IMR-90 (cell line): ENCODE data around the gene ABCA4. TPM values are rescaled to one million over a fixed set of nuclear protein-coding genes. Genes with fewer than 3 reads are reported as not detected.
A peak's percentile ranks its signal among the peaks of the same experiment; 100 is the strongest.

Source experiments
- ATAC-seq: fragments of 200-7000 bp; cut with Tn5 transposase; 2 replicates; pipeline ENCODE4 v1.9.1; 2020; ENCODE audit warnings: low read depth, mild to moderate bottlenecking, moderate library complexity
- BruUV-seq: library from RNA; stranded (reverse); fragments of 400-500 nt; replicated peaks from 2 replicates; lab custom pipeline; 2021; lab: Mats Ljungman, UMichigan
- CTCF ChIA-PET: fragments of 300-600 bp; formaldehyde crosslinking; extraction: SDS; loops from one replicate; lab custom pipeline; 2021; ENCODE audit warnings: antibody characterized with exemption; lab: Yijun Ruan, JAX
- POLR2A ChIA-PET: fragments of 300-600 bp; sonication (Branson Sonifier 250); formaldehyde crosslinking; loops from one replicate; lab custom pipeline; 2022; ENCODE audit warnings: antibody characterized with exemption; ENCODE audit not compliant: unreplicated experiment; lab: Charles Lee
- DNase-seq: peaks from one replicate; pipeline ENCODE4 v3.0.0; 2013
- H2AFZ ChIP-seq: replicated peaks from 2 replicates; pipeline ENCODE3; 2013; ENCODE audit warnings: low read length, mild to moderate bottlenecking; ENCODE audit not compliant: poor library complexity
- H2AK5ac ChIP-seq: 2 replicates; pipeline ENCODE4 v1.6.1; 2013; ENCODE audit warnings: low read depth, low read length, inconsistent platforms
- H2AK9ac ChIP-seq: replicated peaks from 2 replicates; pipeline ENCODE3; 2013; ENCODE audit warnings: mild to moderate bottlenecking, low read depth, low read length, moderate library complexity; ENCODE audit not compliant: poor library complexity
- H2BK120ac ChIP-seq: 2 replicates; pipeline ENCODE4 v1.6.1; 2013; ENCODE audit warnings: low read depth, low read length, inconsistent platforms
- H2BK15ac ChIP-seq: 3 replicates; pipeline ENCODE4 v1.6.1; 2013; ENCODE audit warnings: low read depth, low read length, inconsistent platforms
- H2BK20ac ChIP-seq: 2 replicates; pipeline ENCODE4 v1.6.1; 2013; ENCODE audit warnings: low read depth, mild to moderate bottlenecking, inconsistent platforms, low read length, moderate library complexity
- H2BK5ac ChIP-seq: 2 replicates; pipeline ENCODE4 v1.6.1; 2013; ENCODE audit warnings: mild to moderate bottlenecking, low read depth, low read length, inconsistent platforms; ENCODE audit not compliant: poor library complexity, severe bottlenecking
- H3K14ac ChIP-seq: replicated peaks from 2 replicates; pipeline ENCODE4 v1.6.1; 2013; ENCODE audit warnings: low read depth, low read length, inconsistent platforms
- H3K18ac ChIP-seq: 2 replicates; pipeline ENCODE4 v1.6.1; 2013; ENCODE audit warnings: low read depth, low read length, control low read depth
- H3K23ac ChIP-seq: 2 replicates; pipeline ENCODE4 v1.6.1; 2013; ENCODE audit warnings: low read depth, low read length, inconsistent platforms
- H3K27ac ChIP-seq: 2 replicates; pipeline ENCODE4 v1.5.1; 2013; ENCODE audit warnings: mild to moderate bottlenecking, control low read depth, low read length; ENCODE audit not compliant: insufficient read depth
- H3K27me3 ChIP-seq: 2 replicates; pipeline ENCODE4 v1.6.1; 2013; ENCODE audit warnings: low read length; ENCODE audit not compliant: control insufficient read depth, insufficient read depth
- H3K36me3 ChIP-seq: 2 replicates; pipeline ENCODE4 v1.6.1; 2013; ENCODE audit warnings: low read length, mixed read lengths; ENCODE audit not compliant: control insufficient read depth, insufficient read depth
- H3K4ac ChIP-seq: 2 replicates; pipeline ENCODE4 v1.6.1; 2013; ENCODE audit warnings: low read depth, low read length, inconsistent platforms
- H3K4me1 ChIP-seq: 2 replicates; pipeline ENCODE4 v1.6.1; 2013; ENCODE audit warnings: low read length, mixed read lengths; ENCODE audit not compliant: control insufficient read depth, insufficient read depth
- H3K4me2 ChIP-seq: 2 replicates; pipeline ENCODE4 v1.6.1; 2013; ENCODE audit warnings: low read depth, mild to moderate bottlenecking, control low read depth, low read length, moderate library complexity
- H3K4me3 ChIP-seq: 2 replicates; pipeline ENCODE4 v1.5.1; 2013; ENCODE audit warnings: low read depth, mild to moderate bottlenecking, control low read depth, low read length, moderate library complexity; ENCODE audit not compliant: insufficient read depth
- H3K56ac ChIP-seq: 2 replicates; pipeline ENCODE4 v1.6.1; 2013; ENCODE audit warnings: low read length, inconsistent platforms; ENCODE audit not compliant: insufficient read depth; ENCODE audit errors: extremely low read depth
- H3K79me1 ChIP-seq, 2 experiments: 2 replicates each; pipeline ENCODE4 v1.6.1; 2013; ENCODE audit warnings: low read length in 2 of 2, inconsistent platforms in 1 of 2, low read depth in 1 of 2
- H3K9ac ChIP-seq: 2 replicates; pipeline ENCODE4 v1.6.1; 2013; ENCODE audit warnings: low read depth, low read length, control low read depth
- H3K9me1 ChIP-seq: 2 replicates; pipeline ENCODE4 v1.6.1; 2013; ENCODE audit warnings: low read length, inconsistent platforms; ENCODE audit not compliant: insufficient read depth
- H3K9me3 ChIP-seq: 2 replicates; pipeline ENCODE4 v1.6.1; 2013; ENCODE audit warnings: low read length; ENCODE audit not compliant: control insufficient read depth, insufficient read depth
- H4K20me1 ChIP-seq: 2 replicates; pipeline ENCODE4 v1.6.1; 2013; ENCODE audit warnings: low read length, inconsistent platforms; ENCODE audit not compliant: insufficient read depth
- H4K5ac ChIP-seq: 2 replicates; pipeline ENCODE4 v1.6.1; 2013; ENCODE audit warnings: mild to moderate bottlenecking, low read depth, low read length, control low read depth
- H4K8ac ChIP-seq, 2 experiments: 2 replicates each; pipeline ENCODE4 v1.6.1; 2013; ENCODE audit warnings: low read depth in 2 of 2, low read length in 2 of 2, control low read depth in 1 of 2, inconsistent platforms in 1 of 2
- H4K91ac ChIP-seq: 2 replicates; pipeline ENCODE4 v1.6.1; 2013; ENCODE audit warnings: low read depth, low read length, inconsistent platforms; ENCODE audit not compliant: insufficient read depth
- BHLHE40 ChIP-seq: fragments of 150-350 bp; IDR thresholded peaks from 2 replicates; pipeline ENCODE4 v1.6.1; 2016; ENCODE audit warnings: mild to moderate bottlenecking, low read depth, low read length
- CEBPB ChIP-seq: IDR thresholded peaks from 2 replicates; pipeline ENCODE4 v1.6.1; 2012; ENCODE audit warnings: low read depth, low read length, improper control_type of control experiment
- CHD1 ChIP-seq: IDR thresholded peaks from 2 replicates; pipeline ENCODE4 v1.6.1; 2012; ENCODE audit warnings: low read depth, low read length, improper control_type of control experiment
- FOS ChIP-seq: fragments of 150-350 bp; IDR thresholded peaks from 2 replicates; pipeline ENCODE4 v1.6.1; 2016; ENCODE audit warnings: low read depth, low read length
- MAFK ChIP-seq: IDR thresholded peaks from 2 replicates; pipeline ENCODE4 v1.6.1; 2012; ENCODE audit warnings: low read depth, low read length, improper control_type of control experiment
- MXI1 ChIP-seq: IDR thresholded peaks from 2 replicates; pipeline ENCODE4 v1.6.1; 2012; ENCODE audit warnings: low read depth, mild to moderate bottlenecking, low read length, moderate library complexity, borderline replicate concordance
- NFE2L2 ChIP-seq: fragments of 150-350 bp; IDR thresholded peaks from 2 replicates; pipeline ENCODE4 v1.6.1; 2016; ENCODE audit warnings: low read depth, mild to moderate bottlenecking, low read length
- POLR2A ChIP-seq: IDR thresholded peaks from 2 replicates; pipeline ENCODE4 v1.6.1; 2012; ENCODE audit warnings: mild to moderate bottlenecking, low read depth, low read length
- RAD21 ChIP-seq: IDR thresholded peaks from 2 replicates; pipeline ENCODE4 v1.6.1; 2012; ENCODE audit warnings: low read length, improper control_type of control experiment
- RCOR1 ChIP-seq: IDR thresholded peaks from 2 replicates; pipeline ENCODE4 v1.6.1; 2012; ENCODE audit warnings: mild to moderate bottlenecking, low read length, improper control_type of control experiment; ENCODE audit not compliant: insufficient replicate concordance
- RFX5 ChIP-seq: IDR thresholded peaks from 2 replicates; pipeline ENCODE4 v1.8.0; 2012; ENCODE audit warnings: low read depth, mild to moderate bottlenecking, low read length, moderate library complexity
- SMC3 ChIP-seq: fragments of 150-350 bp; IDR thresholded peaks from 2 replicates; pipeline ENCODE4 v1.6.1; 2016; ENCODE audit warnings: low read depth, mild to moderate bottlenecking, antibody characterized with exemption, low read length, moderate library complexity
- WGBS, 2 experiments: methylation state at CpG; one replicate each; pipeline versions ENCODE4 v1.1.5 to v1.1.7; 2013; ENCODE audit warnings: missing lambda C conversion rate in 2 of 2; ENCODE audit not compliant: insufficient read length in 1 of 2; ENCODE audit errors: extremely low coverage in 2 of 2; 5-methylcytosine and 5-hydroxymethylcytosine counted together
- dilution Hi-C: fragments of 300-500 bp; cut with HindIII; formaldehyde crosslinking; loops from one replicate; pipeline ENCODE4 v1.14.3; 2018; ENCODE audit warnings: low sequenced_read_pairs; ENCODE audit not compliant: unreplicated experiment
- in situ Hi-C: fragments of 300-500 bp; cut with MboI; formaldehyde crosslinking; loops from 3 replicates; pipeline ENCODE4 v1.14.3; 2019; ENCODE audit warnings: low sequenced_read_pairs, inconsistent platforms, mixed read lengths
- intact Hi-C: fragments of 100-400 bp; cut with micrococcal nuclease; formaldehyde crosslinking; loops from 2 replicates; pipeline ENCODE4 v1.10.0; 2022
- polyA plus RNA-seq, 3 experiments: library from polyadenylated mRNA; depleted of rRNA; stranded (reverse); fragments of >200 nt; gene quantifications; 2 replicates each; pipeline ENCODE4 v1.2.3, GENCODE V29; 2012; ENCODE audit warnings: low replicate concordance in 1 of 3
- total RNA-seq: library from RNA; depleted of rRNA; stranded (reverse); fragments of >200 nt; gene quantifications from 2 replicates; pipeline ENCODE4 v1.2.3, GENCODE V29; 2012
- TF ChIP-seq, protein P1 (sequence below): fragments of 150-350 bp; IDR thresholded peaks from 2 replicates; pipeline ENCODE4 v1.6.1; 2017; ENCODE audit warnings: mild to moderate bottlenecking, antibody characterized with exemption, low read length, low read depth
- TF ChIP-seq, protein P2 (sequence below): fragments of 150-350 bp; IDR thresholded peaks from 2 replicates; pipeline ENCODE4 v1.6.1; 2016; ENCODE audit warnings: low read depth, mild to moderate bottlenecking, low read length, moderate library complexity, borderline replicate concordance
- TF ChIP-seq, protein P3 (sequence below): conservative IDR thresholded peaks from 2 replicates; pipeline ENCODE4 v1.5.1; 2012; ENCODE audit warnings: mild to moderate bottlenecking, low read depth, low read length, improper control_type of control experiment

Gene ABCA4
- total and polyA plus RNA-seq, 2 of the 4 experiments (the other 2 are of a cell fraction), result under 0.01 to 0.36 TPM

DNA sequence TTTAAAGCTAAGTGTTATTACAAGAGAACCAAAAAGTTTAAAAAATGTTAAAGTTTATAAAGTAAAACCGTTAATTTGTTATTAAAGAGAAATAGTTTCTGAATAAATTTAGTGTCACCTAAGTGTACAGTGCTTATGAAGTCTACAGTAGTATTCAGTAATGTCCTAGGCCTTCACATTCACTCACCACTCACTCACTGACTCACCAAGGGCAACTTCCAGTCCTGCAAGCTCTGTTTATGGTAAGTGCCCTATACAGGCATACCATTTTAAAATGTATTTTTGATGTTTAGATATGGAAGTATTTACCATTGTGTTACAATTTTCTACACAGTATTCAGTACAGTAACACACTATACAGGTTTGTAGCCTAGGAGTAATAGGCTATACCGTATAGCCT is 151.6 kb downstream of the ABCA4 start:
- Histone ChIP-seq H3K4me3 (no peak overlapping the region), H3K9me1 (no peaks in the 10 kb centered on the region), H4K91ac (no peak overlapping the region), H3K9me3 (no peaks in the 10 kb centered on the region), H2AK5ac (no peak overlapping the region), H3K23ac (no peak overlapping the region), H3K14ac (no peak overlapping the region), H2BK20ac (no peak overlapping the region), H3K4me2 (no peak overlapping the region), H4K20me1 (no peaks in the 10 kb centered on the region), H2BK15ac (no peak overlapping the region), H3K27ac (no peak overlapping the region), H3K36me3 (no peaks in the 10 kb centered on the region), H3K56ac (no peak overlapping the region), H3K27me3 (no peaks in the 10 kb centered on the region; the same call in 1 of the 2 replicates), H2AK9ac (no peak overlapping the region), H2BK120ac (no peak overlapping the region), H3K18ac (no peak overlapping the region), H2AFZ (no peak overlapping the region), H2BK5ac (no peak overlapping the region), H3K9ac (no peak overlapping the region), H4K8ac (no peak overlapping the region), H3K79me1 (no peaks in the 10 kb centered on the region), H3K4me1 (peaks cover 8% of the 10 kb centered on the region), H4K5ac (no peak overlapping the region), H3K4ac (no peak overlapping the region)
- BruUV-seq, result no TSS peak
- TF ChIP-seq POLR2A, result no peak
- no peak for TF ChIP-seq SMC3
- TF ChIP-seq FOS, result no peak
- no peak for TF ChIP-seq CHD1
- no peak for TF ChIP-seq RFX5
- TF ChIP-seq RAD21, result no peak
- no peak for TF ChIP-seq BHLHE40
- TF ChIP-seq RCOR1, result no peak
- TF ChIP-seq CEBPB, result no peak
- no peak for TF ChIP-seq MAFK
- no peak for TF ChIP-seq MXI1
- no peak for TF ChIP-seq NFE2L2
- TF ChIP-seq, protein P1, sequence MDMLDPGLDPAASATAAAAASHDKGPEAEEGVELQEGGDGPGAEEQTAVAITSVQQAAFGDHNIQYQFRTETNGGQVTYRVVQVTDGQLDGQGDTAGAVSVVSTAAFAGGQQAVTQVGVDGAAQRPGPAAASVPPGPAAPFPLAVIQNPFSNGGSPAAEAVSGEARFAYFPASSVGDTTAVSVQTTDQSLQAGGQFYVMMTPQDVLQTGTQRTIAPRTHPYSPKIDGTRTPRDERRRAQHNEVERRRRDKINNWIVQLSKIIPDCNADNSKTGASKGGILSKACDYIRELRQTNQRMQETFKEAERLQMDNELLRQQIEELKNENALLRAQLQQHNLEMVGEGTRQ, result no peak
- TF ChIP-seq, protein P2, sequence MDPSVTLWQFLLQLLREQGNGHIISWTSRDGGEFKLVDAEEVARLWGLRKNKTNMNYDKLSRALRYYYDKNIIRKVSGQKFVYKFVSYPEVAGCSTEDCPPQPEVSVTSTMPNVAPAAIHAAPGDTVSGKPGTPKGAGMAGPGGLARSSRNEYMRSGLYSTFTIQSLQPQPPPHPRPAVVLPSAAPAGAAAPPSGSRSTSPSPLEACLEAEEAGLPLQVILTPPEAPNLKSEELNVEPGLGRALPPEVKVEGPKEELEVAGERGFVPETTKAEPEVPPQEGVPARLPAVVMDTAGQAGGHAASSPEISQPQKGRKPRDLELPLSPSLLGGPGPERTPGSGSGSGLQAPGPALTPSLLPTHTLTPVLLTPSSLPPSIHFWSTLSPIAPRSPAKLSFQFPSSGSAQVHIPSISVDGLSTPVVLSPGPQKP, result no peak
- TF ChIP-seq, protein P3, sequence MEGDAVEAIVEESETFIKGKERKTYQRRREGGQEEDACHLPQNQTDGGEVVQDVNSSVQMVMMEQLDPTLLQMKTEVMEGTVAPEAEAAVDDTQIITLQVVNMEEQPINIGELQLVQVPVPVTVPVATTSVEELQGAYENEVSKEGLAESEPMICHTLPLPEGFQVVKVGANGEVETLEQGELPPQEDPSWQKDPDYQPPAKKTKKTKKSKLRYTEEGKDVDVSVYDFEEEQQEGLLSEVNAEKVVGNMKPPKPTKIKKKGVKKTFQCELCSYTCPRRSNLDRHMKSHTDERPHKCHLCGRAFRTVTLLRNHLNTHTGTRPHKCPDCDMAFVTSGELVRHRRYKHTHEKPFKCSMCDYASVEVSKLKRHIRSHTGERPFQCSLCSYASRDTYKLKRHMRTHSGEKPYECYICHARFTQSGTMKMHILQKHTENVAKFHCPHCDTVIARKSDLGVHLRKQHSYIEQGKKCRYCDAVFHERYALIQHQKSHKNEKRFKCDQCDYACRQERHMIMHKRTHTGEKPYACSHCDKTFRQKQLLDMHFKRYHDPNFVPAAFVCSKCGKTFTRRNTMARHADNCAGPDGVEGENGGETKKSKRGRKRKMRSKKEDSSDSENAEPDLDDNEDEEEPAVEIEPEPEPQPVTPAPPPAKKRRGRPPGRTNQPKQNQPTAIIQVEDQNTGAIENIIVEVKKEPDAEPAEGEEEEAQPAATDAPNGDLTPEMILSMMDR, result no peak
- ChIA-PET POLR2A (no interaction called here), CTCF (no interaction called here)
- intact Hi-C loops (loop anchor here (1.0 kb wide), 1 partner anchor 8 kb away; no protein-coding TSS in a partner anchor), in situ Hi-C loops (no loop called here), dilution Hi-C loops (no loop called here)
- peak; percentile 62 for ATAC-seq
- no CpG with 5 or more reads among the region's 2 CpGs for WGBS, 2 experiments
- peak; percentile 58 for DNase-seq
